AG09309 (cell line): ENCODE results near the gene ACACB.
A peak's percentile ranks its signal among the peaks of the same experiment; 100 is the strongest.

Experiments used
- DNase-seq: peaks from one replicate; pipeline ENCODE4 v3.0.0-alpha.2; 2010; ENCODE audit warnings: low read depth
- H3K4me3 ChIP-seq: 2 replicates; pipeline ENCODE4 v1.5.1; 2011; ENCODE audit warnings: mild to moderate bottlenecking, low read depth, low read length, moderate library complexity; ENCODE audit not compliant: control insufficient read depth
- TF ChIP-seq, protein P1 (sequence below): IDR thresholded peaks from 2 replicates; pipeline ENCODE4 v1.5.1; 2011; ENCODE audit warnings: mild to moderate bottlenecking, low read depth, low read length, inconsistent platforms; ENCODE audit not compliant: insufficient read depth, control insufficient read depth; ENCODE audit errors: missing control alignments

ACACB gene

DNA sequence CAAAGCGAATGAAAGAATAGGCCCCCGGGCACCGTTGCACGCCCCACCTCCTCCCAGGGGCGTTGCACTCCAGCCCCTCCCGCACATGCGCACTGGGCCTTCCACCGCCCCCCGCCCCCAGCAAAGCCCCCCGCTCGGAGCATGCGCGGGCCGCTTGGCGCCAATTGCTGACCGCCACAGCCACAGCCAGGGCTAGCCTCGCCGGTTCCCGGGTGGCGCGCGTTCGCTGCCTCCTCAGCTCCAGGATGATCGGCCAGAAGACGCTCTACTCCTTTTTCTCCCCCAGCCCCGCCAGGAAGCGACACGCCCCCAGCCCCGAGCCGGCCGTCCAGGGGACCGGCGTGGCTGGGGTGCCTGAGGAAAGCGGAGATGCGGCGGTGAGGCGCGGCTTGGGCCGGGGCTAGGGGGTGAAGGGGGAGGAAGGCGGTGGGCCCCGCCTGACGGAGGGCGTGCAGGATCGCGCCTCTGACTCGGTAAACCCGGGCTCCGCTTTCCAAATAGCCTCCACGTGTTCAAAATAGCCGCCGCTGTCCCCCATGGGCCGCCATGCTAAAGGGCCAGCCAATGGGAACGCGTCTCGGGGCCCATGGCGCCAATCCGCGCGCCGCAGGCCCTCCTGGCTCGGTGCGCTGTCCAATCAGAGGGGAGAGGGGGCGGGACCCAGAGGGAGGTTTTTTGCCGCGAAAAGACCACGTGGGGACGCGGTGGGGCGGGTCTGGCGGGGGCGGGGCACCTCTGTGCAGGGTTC, 18.8 kb upstream of the ACACB start, which contains the start of gene UNG:
TSS of gene UNG (plus strand) at position 163 of the 748 bp plus-strand sequence. CDS start at position 246, 83 bp downstream.
- TF ChIP-seq, protein P1, sequence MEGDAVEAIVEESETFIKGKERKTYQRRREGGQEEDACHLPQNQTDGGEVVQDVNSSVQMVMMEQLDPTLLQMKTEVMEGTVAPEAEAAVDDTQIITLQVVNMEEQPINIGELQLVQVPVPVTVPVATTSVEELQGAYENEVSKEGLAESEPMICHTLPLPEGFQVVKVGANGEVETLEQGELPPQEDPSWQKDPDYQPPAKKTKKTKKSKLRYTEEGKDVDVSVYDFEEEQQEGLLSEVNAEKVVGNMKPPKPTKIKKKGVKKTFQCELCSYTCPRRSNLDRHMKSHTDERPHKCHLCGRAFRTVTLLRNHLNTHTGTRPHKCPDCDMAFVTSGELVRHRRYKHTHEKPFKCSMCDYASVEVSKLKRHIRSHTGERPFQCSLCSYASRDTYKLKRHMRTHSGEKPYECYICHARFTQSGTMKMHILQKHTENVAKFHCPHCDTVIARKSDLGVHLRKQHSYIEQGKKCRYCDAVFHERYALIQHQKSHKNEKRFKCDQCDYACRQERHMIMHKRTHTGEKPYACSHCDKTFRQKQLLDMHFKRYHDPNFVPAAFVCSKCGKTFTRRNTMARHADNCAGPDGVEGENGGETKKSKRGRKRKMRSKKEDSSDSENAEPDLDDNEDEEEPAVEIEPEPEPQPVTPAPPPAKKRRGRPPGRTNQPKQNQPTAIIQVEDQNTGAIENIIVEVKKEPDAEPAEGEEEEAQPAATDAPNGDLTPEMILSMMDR: no peak
- peak; percentile 66 for DNase-seq
- peak within 1 kb of the TSS; percentile 93 for H3K4me3 ChIP-seq

DNA sequence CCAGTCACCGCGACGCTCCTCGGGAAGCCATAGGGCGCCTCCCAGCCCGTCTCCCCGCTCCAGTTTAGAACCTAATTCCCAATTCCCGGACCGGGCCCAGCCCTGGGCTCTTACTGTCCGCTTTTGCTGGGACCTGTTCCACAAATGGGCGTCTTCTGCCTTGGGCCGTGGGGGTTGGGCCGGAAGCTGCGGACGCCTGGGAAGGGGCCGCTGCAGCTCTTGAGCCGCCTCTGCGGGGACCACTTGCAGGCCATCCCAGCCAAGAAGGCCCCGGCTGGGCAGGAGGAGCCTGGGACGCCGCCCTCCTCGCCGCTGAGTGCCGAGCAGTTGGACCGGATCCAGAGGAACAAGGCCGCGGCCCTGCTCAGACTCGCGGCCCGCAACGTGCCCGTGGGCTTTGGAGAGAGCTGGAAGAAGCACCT, 18.2 kb upstream of the ACACB start:
- DNase-seq: no peak

DNA sequence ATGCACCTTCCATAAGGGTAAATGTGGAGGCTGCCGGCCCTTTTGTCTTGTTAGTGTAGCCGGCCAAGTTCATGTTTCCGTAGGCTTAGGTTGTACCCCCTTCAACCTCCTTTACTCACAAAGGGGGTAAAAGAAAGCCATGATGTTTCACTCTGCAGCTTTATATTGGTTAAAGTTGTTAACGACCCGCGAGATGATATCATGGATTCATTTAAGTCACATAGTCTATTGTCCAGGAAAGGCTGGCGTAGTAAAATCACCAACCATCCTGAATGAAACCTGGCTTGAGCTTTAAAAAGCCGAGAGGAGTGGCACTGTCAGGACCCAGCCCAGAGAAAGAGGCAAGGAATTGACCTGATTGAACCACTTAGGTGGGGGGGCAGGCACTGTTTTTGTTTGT, 17.7 kb upstream of the ACACB start:
- DNase-seq: no peak
- TF ChIP-seq, protein P1: no peak
- H3K4me3 ChIP-seq: peak overlapping the region; percentile 93

More for the DNA sequence above, 18.2 kb upstream of the ACACB start:
- H3K4me3 ChIP-seq: peak overlapping the region; percentile 93
- TF ChIP-seq, protein P1: no peak

DNA sequence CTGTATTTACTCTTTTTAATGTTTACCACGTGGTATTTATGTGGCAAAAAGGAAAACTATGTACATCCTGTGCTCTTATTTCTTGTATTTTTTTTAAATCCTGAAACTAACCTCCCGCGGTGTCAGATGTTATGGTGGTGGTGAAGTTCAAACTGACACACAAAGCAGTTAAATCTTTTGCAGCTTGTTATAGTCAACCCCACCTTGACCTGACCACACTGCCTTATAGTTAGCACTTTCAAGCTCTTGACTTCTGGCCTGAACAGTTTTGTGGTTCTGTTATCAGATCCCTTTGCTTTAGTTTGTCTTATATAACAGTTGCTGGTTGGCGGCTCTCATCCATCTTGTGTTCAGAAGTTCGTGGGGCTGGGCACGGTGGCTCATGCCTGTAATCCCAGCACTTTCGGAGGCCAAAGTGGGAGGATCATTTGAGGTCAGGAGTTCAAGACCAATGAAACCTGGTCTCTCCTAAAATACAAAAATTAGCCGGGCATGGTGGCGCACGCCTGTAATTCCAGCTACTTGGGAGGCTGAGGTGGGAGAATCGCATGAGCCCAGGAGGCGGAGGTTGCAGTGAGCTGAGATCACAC, 16.9 kb upstream of the ACACB start:
- peak overlapping the region; percentile 9 for H3K4me3 ChIP-seq
- no peak for DNase-seq
- TF ChIP-seq, protein P1: no peak

DNA sequence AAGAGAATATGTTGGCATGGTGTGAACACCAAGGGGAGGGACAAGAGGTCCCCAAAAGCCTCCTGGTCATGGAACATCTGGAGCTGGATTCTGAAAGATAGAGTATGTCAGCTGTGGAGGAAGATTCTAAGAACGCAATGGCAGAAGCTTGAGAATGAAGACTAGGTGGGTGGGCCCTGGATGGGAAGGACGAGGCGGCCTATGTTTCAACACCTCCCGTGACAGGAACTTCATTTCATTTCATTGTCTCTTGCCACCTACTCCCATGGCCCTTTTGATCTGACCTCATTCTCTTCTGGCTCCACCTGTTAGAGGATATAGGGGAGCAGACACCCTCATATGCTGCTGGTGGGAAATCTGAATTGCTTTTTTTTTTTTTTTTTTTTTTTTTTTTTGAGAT, 15.6 kb upstream of the ACACB start:
- no peak overlapping the region for H3K4me3 ChIP-seq
- no peak for DNase-seq
- TF ChIP-seq, protein P1: no peak

DNA sequence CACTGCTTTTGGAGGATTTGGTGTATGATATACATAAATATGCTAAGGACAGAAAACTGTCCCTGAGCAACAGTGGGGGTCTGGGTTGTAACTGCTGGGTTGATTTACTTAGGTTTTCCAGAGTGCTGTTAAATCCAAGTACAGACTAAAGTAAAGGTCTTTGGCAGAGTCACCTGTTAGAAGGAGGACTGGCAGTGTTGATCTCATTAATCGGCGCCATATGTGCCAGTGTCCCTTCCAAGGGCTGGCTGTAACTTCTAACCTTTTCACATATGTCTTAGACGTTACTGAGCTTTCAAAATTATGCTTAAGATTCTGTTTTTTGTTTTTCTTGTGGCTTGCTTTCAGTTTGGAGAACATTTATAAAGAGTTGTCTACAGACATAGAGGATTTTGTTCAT, 13.9 kb upstream of the ACACB start:
- H3K4me3 ChIP-seq: no peak overlapping the region
- DNase-seq: no peak
- TF ChIP-seq, protein P1: no peak
